ENCODE data around the gene NR3C2.

GRCh38 chr4:148415500-148415899 lies 26.7 kb downstream of the NR3C2 start:
- TF ChIP-seq, protein P1, sequence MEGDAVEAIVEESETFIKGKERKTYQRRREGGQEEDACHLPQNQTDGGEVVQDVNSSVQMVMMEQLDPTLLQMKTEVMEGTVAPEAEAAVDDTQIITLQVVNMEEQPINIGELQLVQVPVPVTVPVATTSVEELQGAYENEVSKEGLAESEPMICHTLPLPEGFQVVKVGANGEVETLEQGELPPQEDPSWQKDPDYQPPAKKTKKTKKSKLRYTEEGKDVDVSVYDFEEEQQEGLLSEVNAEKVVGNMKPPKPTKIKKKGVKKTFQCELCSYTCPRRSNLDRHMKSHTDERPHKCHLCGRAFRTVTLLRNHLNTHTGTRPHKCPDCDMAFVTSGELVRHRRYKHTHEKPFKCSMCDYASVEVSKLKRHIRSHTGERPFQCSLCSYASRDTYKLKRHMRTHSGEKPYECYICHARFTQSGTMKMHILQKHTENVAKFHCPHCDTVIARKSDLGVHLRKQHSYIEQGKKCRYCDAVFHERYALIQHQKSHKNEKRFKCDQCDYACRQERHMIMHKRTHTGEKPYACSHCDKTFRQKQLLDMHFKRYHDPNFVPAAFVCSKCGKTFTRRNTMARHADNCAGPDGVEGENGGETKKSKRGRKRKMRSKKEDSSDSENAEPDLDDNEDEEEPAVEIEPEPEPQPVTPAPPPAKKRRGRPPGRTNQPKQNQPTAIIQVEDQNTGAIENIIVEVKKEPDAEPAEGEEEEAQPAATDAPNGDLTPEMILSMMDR (IDR thresholded peaks at IDR 0.05) = no peak
- TF ChIP-seq POLR2A (IDR thresholded peaks at IDR 0.05) = no peak
- no peak for TF ChIP-seq POLR2AphosphoS5 (IDR thresholded peaks at IDR 0.05)

Measured in prostate gland (tissue), 2 donors.